Activated naive CD8-positive, alpha-beta T cell treated with anti-CD3 and anti-CD28 coated beads, Interleukin-2, amount 10 ng/mL, durations not matched to agents 7 days and 5 days (primary cell): Measurements from ENCODE around the gene TIRAP. TPM values are rescaled to one million over a fixed set of nuclear protein-coding genes. Genes with fewer than 3 reads are reported as not detected.

Source experiments
- total RNA-seq, 2 experiments: library from RNA; stranded (reverse); gene quantifications; one replicate each; pipeline ENCODE4 v1.2.3, GENCODE V29; 2021

TIRAP gene
- total RNA-seq, 2 experiments from 2014 or later: 15.6 to 18.8 TPM

Other genes starting within 250 kb of the TIRAP start
- gene CDON, start 220.2 kb upstream of the TIRAP start, total RNA-seq: 1 to 10 TPM; 3.4 to 3.9 TPM
- gene RPUSD4, start 71.4 kb upstream of the TIRAP start, total RNA-seq: 10 to 100 TPM; 31.6 to 33.8 TPM
- gene FAM118B, start 71.3 kb upstream of the TIRAP start, total RNA-seq: 10 to 100 TPM; 10.1 to 12.2 TPM
- gene SRPRA, start 14.2 kb upstream of the TIRAP start, total RNA-seq: 100 to 1,000 TPM; 110 TPM
- 10 to 100 TPM; 37.4 to 38.5 TPM for gene FOXRED1, start 13.9 kb upstream of the TIRAP start, total RNA-seq
- 10 to 100 TPM; 27.4 to 29.1 TPM for gene DCPS, start 21.0 kb downstream of the TIRAP start, total RNA-seq
- 1 to 10 TPM; 6.3 to 8.5 TPM for gene ST3GAL4, start 72.6 kb downstream of the TIRAP start, total RNA-seq